GM19035 (cell line): ENCODE measurements around the gene CPXM2.

Experiments used
- ATAC-seq: cut with Tn5 transposase; IDR thresholded peaks from one replicate; pipeline ENCODE4 v1.9.1; 2021; ENCODE audit not compliant: unreplicated experiment

CPXM2 gene

GRCh38 chr10:123704076-123704475 is 187.5 kb downstream of the CPXM2 start:
- no peak for ATAC-seq

- ATAC-seq = no peak
These were observed 188.3 kb downstream of the CPXM2 start for GRCh38 chr10:123703195-123703790.
